Caco-2 (cell line): ENCODE results near the gene LTN1. TPM values are rescaled to one million over a fixed set of nuclear protein-coding genes. Genes with fewer than 3 reads are reported as not detected.

Experiments used
- BruUV-seq: library from RNA; stranded (reverse); fragments of 400-500 nt; replicated peaks from 2 replicates; lab custom pipeline; 2021; lab: Mats Ljungman, UMichigan
- CTCF ChIA-PET: fragments of 300-600 bp; sonication (Branson Sonifier 250); formaldehyde crosslinking; loops from one replicate; lab custom pipeline; 2022; ENCODE audit warnings: antibody characterized with exemption; lab: Charles Lee
- POLR2A ChIA-PET: fragments of 300-600 bp; sonication (Branson Sonifier 250); formaldehyde crosslinking; loops from one replicate; lab custom pipeline; 2022; ENCODE audit warnings: antibody characterized with exemption; lab: Charles Lee
- DNase-seq, 2 experiments: peaks; one replicate each; pipeline versions ENCODE4 v3.0.0 to v3.0.0-alpha.2; 2020 to 2022
- H3K27me3 ChIP-seq: replicated peaks from 2 replicates; pipeline ENCODE4 v1.6.0; 2011; ENCODE audit warnings: low read length; ENCODE audit not compliant: control insufficient read depth, insufficient read depth
- H3K36me3 ChIP-seq: 2 replicates; pipeline ENCODE4 v1.5.1; 2011; ENCODE audit warnings: low read length; ENCODE audit not compliant: control insufficient read depth, insufficient read depth
- H3K4me1 ChIP-seq: fragments of 250-450 bp; sonication (Bioruptor Pico); 2 replicates; pipeline ENCODE4 v1.5.1; 2020; ENCODE audit warnings: mild to moderate bottlenecking
- H3K4me3 ChIP-seq: 2 replicates; pipeline ENCODE4 v1.5.1; 2011; ENCODE audit warnings: low read depth, mild to moderate bottlenecking, control low read depth, low read length
- H3K9me3 ChIP-seq: fragments of 250-450 bp; sonication (Bioruptor Pico); 2 replicates; pipeline ENCODE4 v1.5.1; 2020; ENCODE audit warnings: mild to moderate bottlenecking, moderate library complexity
- H3K27ac Mint-ChIP-seq: one replicate; pipeline ENCODE4 v1.8.0; 2022; ENCODE audit warnings: mixed read lengths; ENCODE audit not compliant: unreplicated experiment
- H3K27me3 Mint-ChIP-seq: one replicate; pipeline ENCODE4 v1.8.0; 2022; ENCODE audit warnings: mixed read lengths; ENCODE audit not compliant: insufficient read depth, unreplicated experiment
- H3K36me3 Mint-ChIP-seq: one replicate; pipeline ENCODE4 v1.8.0; 2022; ENCODE audit warnings: mild to moderate bottlenecking, mixed read lengths; ENCODE audit not compliant: insufficient read depth, unreplicated experiment
- H3K4me1 Mint-ChIP-seq: one replicate; pipeline ENCODE4 v1.8.0; 2022; ENCODE audit warnings: low read depth, mixed read lengths; ENCODE audit not compliant: unreplicated experiment
- H3K4me3 Mint-ChIP-seq: one replicate; pipeline ENCODE4 v1.8.0; 2022; ENCODE audit warnings: mild to moderate bottlenecking, moderate library complexity, mixed read lengths; ENCODE audit not compliant: unreplicated experiment
- H3K9me3 Mint-ChIP-seq: one replicate; pipeline ENCODE4 v1.8.0; 2022; ENCODE audit warnings: mixed read lengths; ENCODE audit not compliant: unreplicated experiment
- CTCF ChIP-seq, 2 experiments: fragments of 200-600 bp in 1 of 2; IDR thresholded peaks; 1 replicate in 1 of 2; 2 replicates in 1 of 2; pipeline versions ENCODE4 v1.5.1 to v1.8.0; 2011 to 2022; ENCODE audit warnings: antibody characterized with exemption in 1 of 2, control low read depth in 1 of 2, inconsistent platforms in 1 of 2, low read depth in 1 of 2, low read length in 1 of 2, mild to moderate bottlenecking in 1 of 2, moderate library complexity in 1 of 2; ENCODE audit not compliant: insufficient read depth in 1 of 2, severe bottlenecking in 1 of 2, unreplicated experiment in 1 of 2
- intact Hi-C: fragments of 100-400 bp; cut with micrococcal nuclease; formaldehyde crosslinking; loops from one replicate; pipeline ENCODE4 v1.10.0; 2022; ENCODE audit not compliant: unreplicated experiment
- total RNA-seq: library from RNA; stranded (reverse); gene quantifications from 2 replicates; pipeline ENCODE4 v1.2.3, GENCODE V29; 2022

LTN1 gene
- total RNA-seq, 1 experiment from 2014 or later, result 25.4 TPM

GRCh38 chr21:29033301-29033700, 40.6 kb upstream of the LTN1 start:
- no peaks in the 10 kb centered on the region for H3K4me1 Mint-ChIP-seq
- Histone ChIP-seq H3K9me3 (no peaks in the 10 kb centered on the region), H3K36me3 (no peaks in the 10 kb centered on the region; the same call in 1 of the 2 replicates), H3K4me1 (0 out of 2 replicates have a peak, but pooled peaks cover 3% of the 10 kb centered on the region), H3K4me3 (no peak overlapping the region), H3K27me3 (no peaks in the 10 kb centered on the region)
- ChIA-PET POLR2A (interaction anchor here (1.3 kb wide), 1 partner anchor 9 kb away, joined by 5 read pairs; the partner anchor contains the start of gene USP16), CTCF (no interaction called here)
- H3K36me3 Mint-ChIP-seq, result peaks cover 55% of the 10 kb centered on the region
- no peaks in the 10 kb centered on the region for H3K9me3 Mint-ChIP-seq
- intact Hi-C loops, result no loop called here
- no peak for TF ChIP-seq CTCF (IDR thresholded peaks at IDR 0.05; ENCODE audit: insufficient read depth in 1 of 2, low read depth in 1 of 2, low read length in 1 of 2, severe bottlenecking in 1 of 2, unreplicated experiment in 1 of 2)
- no peak for DNase-seq
- no TSS peak for BruUV-seq
- H3K27ac Mint-ChIP-seq, result no peak overlapping the region
- H3K4me3 Mint-ChIP-seq, result no peak overlapping the region
- H3K27me3 Mint-ChIP-seq, result no peaks in the 10 kb centered on the region

- Mint-ChIP-seq H3K27ac (no peak overlapping the region), H3K9me3 (no peaks in the 10 kb centered on the region), H3K4me3 (no peak overlapping the region), H3K4me1 (peaks cover 7% of the 10 kb centered on the region), H3K27me3 (no peaks in the 10 kb centered on the region), H3K36me3 (peaks cover 42% of the 10 kb centered on the region)
- DNase-seq, result no peak
- BruUV-seq, result no TSS peak
- Histone ChIP-seq H3K27me3 (no peaks in the 10 kb centered on the region), H3K36me3 (no peaks in the 10 kb centered on the region; the same call in 1 of the 2 replicates), H3K4me3 (no peak overlapping the region), H3K9me3 (no peaks in the 10 kb centered on the region), H3K4me1 (0 out of 2 replicates have a peak, but pooled peaks cover 3% of the 10 kb centered on the region)
- CTCF ChIA-PET, result no interaction called here
- intact Hi-C loops, result no loop called here
- POLR2A ChIA-PET, result no interaction called here
- no peak for TF ChIP-seq CTCF (IDR thresholded peaks at IDR 0.05; ENCODE audit: insufficient read depth in 1 of 2, low read depth in 1 of 2, low read length in 1 of 2, severe bottlenecking in 1 of 2, unreplicated experiment in 1 of 2)
Observed at GRCh38 chr21:29030909-29031308, 38.2 kb upstream of the LTN1 start.

GRCh38 chr21:29029524-29029923, 36.8 kb upstream of the LTN1 start:
- intact Hi-C loops, result no loop called here
- no peak for DNase-seq
- H3K27me3 ChIP-seq, result no peaks in the 10 kb centered on the region
- Mint-ChIP-seq H3K27ac (no peak overlapping the region), H3K9me3 (no peaks in the 10 kb centered on the region), H3K4me1 (peaks cover 14% of the 10 kb centered on the region), H3K27me3 (no peaks in the 10 kb centered on the region), H3K4me3 (no peak overlapping the region), H3K36me3 (peaks cover 48% of the 10 kb centered on the region)
- H3K9me3 ChIP-seq, result no peaks in the 10 kb centered on the region
- no peak overlapping the region for H3K4me3 ChIP-seq
- POLR2A ChIA-PET, result no interaction called here
- CTCF ChIA-PET, result no interaction called here
- H3K36me3 ChIP-seq, result no peaks in the 10 kb centered on the region
- TF ChIP-seq CTCF (IDR thresholded peaks at IDR 0.05; ENCODE audit: insufficient read depth in 1 of 2, low read depth in 1 of 2, low read length in 1 of 2, severe bottlenecking in 1 of 2, unreplicated experiment in 1 of 2), result no peak
- BruUV-seq, result no TSS peak
- peaks cover 9% of the 10 kb centered on the region; the same call in 1 of the 2 replicates for H3K4me1 ChIP-seq
